ENCODE measurements around the gene RCAN3.

- TF ChIP-seq CTCF (conservative IDR thresholded peaks at IDR 0.05; ENCODE audit: low read depth, low read length) (no peak), EZH2phosphoT487 (IDR thresholded peaks at IDR 0.05; ENCODE audit: borderline replicate concordance, low read length) (no peak)
Measured at GRCh38 chr1:24586119-24586518, 83.5 kb downstream of the RCAN3 start.

All from PC-3 (cell line).